ENCODE results near the gene NME5. TPM values are rescaled to one million over a fixed set of nuclear protein-coding genes. Genes with fewer than 3 reads are reported as not detected.

The NME5 gene
- total and polyA plus RNA-seq, 2 of the 8 experiments (the other 6 are each of a cell fraction or from before 2014, with no cell fraction given), result 0.48 to 0.89 TPM

GRCh38 chr5:138115254-138115653 lies 24.0 kb downstream of the NME5 start:
- no peaks in the 10 kb centered on the region for H3K9me3 ChIP-seq (ENCODE audit: insufficient read depth in 2 of 2, low read depth in 1 of 2, low read length in 1 of 2)
- H2BK15ac ChIP-seq (ENCODE audit: low read length), result no peak overlapping the region
- no peak overlapping the region for H3K4me3 ChIP-seq (ENCODE audit: extremely low read depth in 1 of 4, insufficient read depth in 2 of 4, low read depth in 3 of 4, low read length in 4 of 4)
- H3K23me2 ChIP-seq (ENCODE audit: low read depth, low read length), result no peaks in the 10 kb centered on the region
- no peak overlapping the region for H3K27ac ChIP-seq (ENCODE audit: low read depth, low read length)
- no peak overlapping the region for H2AK5ac ChIP-seq (ENCODE audit: low read depth, low read length)
- no peak overlapping the region for H2BK120ac ChIP-seq (replicated peaks; ENCODE audit: low read depth, low read length)
- H3K4me1 ChIP-seq (replicated peaks in 1 of 4; ENCODE audit: control insufficient read depth in 3 of 4, insufficient read depth in 4 of 4, low read length in 3 of 4), result peaks cover 0 to 7% (median 4%) of the 10 kb centered on the region in 4 experiments; a peak in 5 of 7 replicates
- H3K79me2 ChIP-seq (ENCODE audit: control insufficient read depth in 1 of 2, insufficient read depth in 2 of 2, low read length in 2 of 2), result no peaks in the 10 kb centered on the region
- ChIA-PET CTCF (ENCODE audit: partially characterized antibody) (no interaction called here), POLR2A (ENCODE audit: partially characterized antibody) (no interaction called here)
- H4K20me1 ChIP-seq (replicated peaks in 1 of 2; ENCODE audit: control insufficient read depth in 1 of 2, insufficient read depth in 2 of 2, low read length in 2 of 2), result no peaks in the 10 kb centered on the region
- no peak overlapping the region for H3K4me2 ChIP-seq (ENCODE audit: insufficient read depth in 1 of 2, low read depth in 2 of 2, low read length in 2 of 2)
- H4K8ac ChIP-seq (ENCODE audit: extremely low read depth, insufficient read depth, low read length), result no peak overlapping the region
- no peak overlapping the region for H3K23ac ChIP-seq (ENCODE audit: insufficient read length)
- no peak overlapping the region for H2BK12ac ChIP-seq (ENCODE audit: low read depth, low read length)
- no peak overlapping the region for H3K4ac ChIP-seq (replicated peaks; ENCODE audit: insufficient read length, low read depth, low read length)
- H3K56ac ChIP-seq (replicated peaks; ENCODE audit: insufficient read length, low read depth, low read length), result no peak overlapping the region
- H2AFZ ChIP-seq (ENCODE audit: low read length), result no peak overlapping the region
- no peaks in the 10 kb centered on the region for H3K27me3 ChIP-seq (replicated peaks in 1 of 4; ENCODE audit: control insufficient read depth in 3 of 4, extremely low read depth in 1 of 4, insufficient read depth in 3 of 4, low read length in 3 of 4)
- no peak for DNase-seq (ENCODE audit: low read depth in 1 of 2, low spot score in 2 of 2)
- FAIRE-seq, result no peak
- no peak overlapping the region for H4K5ac ChIP-seq (ENCODE audit: insufficient read length, low read depth, low read length)
- no peak overlapping the region for H3K14ac ChIP-seq (ENCODE audit: insufficient read length)
- H2BK5ac ChIP-seq (ENCODE audit: low read depth, low read length), result no peak overlapping the region
- no peak overlapping the region for H3K18ac ChIP-seq (ENCODE audit: extremely low read depth, low read length)
- H4K91ac ChIP-seq (replicated peaks; ENCODE audit: insufficient read length, low read length), result no peak overlapping the region
- no peaks in the 10 kb centered on the region for H3K36me3 ChIP-seq (ENCODE audit: control insufficient read depth in 2 of 4, insufficient read depth in 4 of 4, low read length in 3 of 4)
- no peak overlapping the region for H2BK20ac ChIP-seq (ENCODE audit: low read length)
- no peaks in the 10 kb centered on the region for H3K79me1 ChIP-seq (ENCODE audit: low read depth, low read length)
- no peak overlapping the region for H3K9ac ChIP-seq (replicated peaks in 1 of 4; ENCODE audit: extremely low read depth in 1 of 4, low read depth in 3 of 4, low read length in 3 of 4)
- TF ChIP-seq CTCF (IDR thresholded peaks at IDR 0.05; ENCODE audit: control extremely low read depth in 1 of 3, insufficient read depth in 1 of 3, low read depth in 1 of 3, low read length in 3 of 3) (no peak), SRF (IDR thresholded peaks at IDR 0.05; ENCODE audit: low read depth, low read length) (no peak), SIX5 (IDR thresholded peaks at IDR 0.05; ENCODE audit: low read depth, low read length) (no peak), GABPA (IDR thresholded peaks at IDR 0.05; ENCODE audit: borderline replicate concordance, insufficient read depth, low read length) (no peak), SIN3A (conservative IDR thresholded peaks at IDR 0.05 in 1 of 2, IDR thresholded peaks at IDR 0.05 in 1 of 2; ENCODE audit: low read depth in 1 of 2, low read length in 2 of 2) (no peak), TAF1 (IDR thresholded peaks at IDR 0.05; ENCODE audit: low read depth, low read length) (no peak), BACH1 (IDR thresholded peaks at IDR 0.05; ENCODE audit: low read length) (no peak), CBX8 (IDR thresholded peaks at IDR 0.05; ENCODE audit: borderline replicate concordance, low read depth, low read length) (no peak)

Measured in H1 (cell line).